SU-DHL-6 (cell line): ENCODE results near the gene ALAS1.

ENCODE experiments used
- CTCF ChIP-seq: fragments of 200-600 bp; sonication (generic); IDR thresholded peaks from one replicate; pipeline ENCODE4 v1.5.1; 2017; ENCODE audit warnings: antibody characterized with exemption, mild to moderate bottlenecking, low read length, moderate library complexity; ENCODE audit not compliant: insufficient read depth, poor library complexity, severe bottlenecking
- EZH2phosphoT487 ChIP-seq: fragments of 200-600 bp; sonication (generic), shearing (Covaris generic); conservative IDR thresholded peaks from 2 replicates; pipeline ENCODE4 v1.6.1; 2018; ENCODE audit warnings: mild to moderate bottlenecking, antibody characterized with exemption, low read length, moderate library complexity, mixed read lengths

GRCh38 chr3:52171514-52172261 is 26.3 kb upstream of the ALAS1 start:
- TF ChIP-seq CTCF, result no peak
- TF ChIP-seq EZH2phosphoT487, result no peak
